HG02763 (cell line): ENCODE measurements around the gene SMAD3.

Experiments used
- ATAC-seq: cut with Tn5 transposase; IDR thresholded peaks from one replicate; pipeline ENCODE4 v1.9.1; 2021; ENCODE audit warnings: mild to moderate bottlenecking, moderate library complexity; ENCODE audit not compliant: unreplicated experiment

SMAD3 gene

GRCh38 chr15:67035886-67036285 lies 29.5 kb upstream of the SMAD3 start:
- ATAC-seq, result no peak

GRCh38 chr15:67036775-67037555 lies 28.4 kb upstream of the SMAD3 start:
- ATAC-seq, result no peak

- ATAC-seq, result no peak
These were observed 27.7 kb upstream of the SMAD3 start for GRCh38 chr15:67037694-67038093.

DNA sequence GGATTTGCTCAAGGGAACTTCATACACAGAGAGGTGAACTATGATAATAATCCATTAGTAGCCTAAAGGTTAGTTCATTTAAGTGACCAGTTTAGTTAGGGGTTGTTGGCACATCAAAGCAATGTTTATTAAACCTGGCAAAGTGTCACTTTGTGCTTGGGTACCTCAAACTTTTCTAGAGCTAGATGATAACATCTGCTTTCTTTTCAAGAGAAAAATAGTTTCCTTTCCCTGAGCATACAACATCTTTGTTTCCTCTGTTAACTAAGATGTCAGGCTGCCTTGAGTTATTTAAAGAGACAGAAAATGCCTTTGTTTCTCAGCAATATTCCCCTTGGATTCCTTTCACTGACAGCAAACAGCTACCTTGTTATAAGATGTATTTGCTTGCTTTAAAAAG lies 26.7 kb upstream of the SMAD3 start:
- ATAC-seq, result no peak

DNA sequence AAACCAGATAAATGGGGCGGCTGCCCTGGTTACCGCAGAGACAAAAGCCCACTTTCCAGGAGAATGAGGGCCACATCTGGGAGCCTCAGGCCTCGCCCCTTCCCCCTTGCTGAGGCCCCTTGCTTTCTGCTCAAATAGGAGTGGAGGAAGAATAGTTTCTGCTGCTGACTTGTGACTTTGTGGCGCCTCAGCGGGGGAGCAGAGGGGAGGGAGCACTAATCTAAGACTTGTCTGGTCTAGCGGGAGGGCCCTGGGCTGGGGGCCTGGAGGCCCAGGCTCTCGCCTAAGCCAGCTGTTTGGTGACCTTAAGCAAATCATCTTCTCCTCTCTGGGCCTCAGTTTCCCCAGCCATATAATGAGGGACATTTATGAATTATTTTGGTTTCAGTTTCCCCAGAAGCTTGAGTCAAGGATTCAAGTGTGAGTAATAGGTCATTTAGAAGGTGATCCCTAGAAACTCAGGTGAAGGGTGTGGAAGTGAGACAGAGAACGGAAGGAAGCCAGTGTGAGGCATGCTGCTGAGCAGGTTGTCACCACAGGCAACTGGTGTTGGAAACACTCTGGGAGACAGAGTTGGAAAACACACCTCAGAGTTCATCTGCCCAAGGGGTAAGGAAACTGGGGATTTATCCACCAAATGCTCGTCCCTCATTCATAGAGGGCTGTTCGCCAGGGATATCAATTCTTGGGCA lies 25.9 kb upstream of the SMAD3 start:
- no peak for ATAC-seq

- ATAC-seq, result no peak
These were observed 25.1 kb upstream of the SMAD3 start for GRCh38 chr15:67040277-67040676.

DNA sequence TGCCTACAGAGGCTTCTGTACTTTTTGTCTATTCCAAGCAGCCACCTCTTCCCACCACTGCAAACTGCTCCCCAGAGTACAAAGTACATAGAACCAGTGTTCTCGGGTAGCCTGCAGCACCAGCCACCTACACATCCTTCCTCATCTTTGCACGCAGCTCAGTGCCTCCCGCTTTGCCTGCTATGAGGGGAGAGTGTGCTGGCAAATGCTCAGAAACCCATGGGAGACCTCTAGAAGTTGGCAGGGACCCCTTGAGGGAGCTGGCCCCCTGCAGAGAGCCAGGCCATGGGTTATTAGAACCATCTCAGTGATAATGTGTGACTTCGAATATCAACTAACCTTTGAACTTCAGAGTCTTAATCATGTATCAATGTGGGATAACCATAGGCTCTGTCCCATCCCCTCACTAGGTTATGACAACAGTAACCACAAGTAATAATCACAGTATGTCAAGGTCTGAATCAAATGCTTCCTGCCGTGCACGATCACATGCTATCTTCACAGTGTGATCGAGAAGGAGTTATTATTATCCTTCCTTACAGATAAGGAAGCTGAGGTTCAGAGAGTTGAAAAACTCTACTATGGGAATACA lies 22.8 kb upstream of the SMAD3 start:
- ATAC-seq, result no peak

DNA sequence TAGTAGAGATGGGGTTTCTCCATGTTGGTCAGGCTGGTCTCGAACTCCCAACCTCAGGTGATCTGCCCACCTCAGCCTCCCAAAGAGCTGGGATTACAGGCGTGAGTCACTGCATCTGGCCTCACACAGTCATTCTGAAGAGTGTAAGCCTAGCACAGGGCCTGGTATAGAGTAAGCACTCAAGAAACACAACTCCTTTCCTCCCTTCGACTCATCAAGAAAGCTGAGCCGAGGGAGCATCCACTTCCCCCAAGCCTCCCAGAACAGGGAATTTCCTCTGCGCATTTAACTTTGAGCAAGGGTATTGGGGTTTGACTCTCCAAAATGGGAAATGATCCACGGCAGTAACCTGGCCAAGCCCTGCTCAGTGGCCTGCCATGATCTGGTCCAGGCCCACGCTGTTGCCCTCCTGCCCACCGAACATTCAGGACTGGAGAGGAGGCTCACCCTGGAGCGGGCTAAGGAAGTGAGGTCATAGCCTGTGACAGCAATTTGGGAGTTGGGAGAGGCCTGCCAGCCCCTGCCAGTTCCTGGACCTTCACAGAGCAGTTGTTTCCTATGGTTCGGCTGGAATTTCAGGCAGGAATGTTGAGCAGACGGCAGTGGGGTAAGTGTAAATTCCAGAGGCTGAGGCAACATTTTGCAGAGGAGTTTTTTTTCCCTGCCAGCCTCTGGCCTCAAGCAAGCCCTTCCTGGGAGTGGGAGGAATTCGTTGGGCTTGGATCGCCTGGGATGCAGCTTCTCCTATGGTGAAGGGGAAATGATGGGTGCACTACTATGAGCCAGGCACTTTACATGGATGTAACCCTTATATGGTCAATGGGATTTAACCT lies 21.2 kb upstream of the SMAD3 start:
- no peak for ATAC-seq

GRCh38 chr15:67047149-67047661 lies 18.2 kb upstream of the SMAD3 start:
- ATAC-seq, result no peak

GRCh38 chr15:67048281-67049279 lies 16.8 kb upstream of the SMAD3 start:
- no peak for ATAC-seq

GRCh38 chr15:67049351-67050044 lies 15.9 kb upstream of the SMAD3 start:
- no peak for ATAC-seq

DNA sequence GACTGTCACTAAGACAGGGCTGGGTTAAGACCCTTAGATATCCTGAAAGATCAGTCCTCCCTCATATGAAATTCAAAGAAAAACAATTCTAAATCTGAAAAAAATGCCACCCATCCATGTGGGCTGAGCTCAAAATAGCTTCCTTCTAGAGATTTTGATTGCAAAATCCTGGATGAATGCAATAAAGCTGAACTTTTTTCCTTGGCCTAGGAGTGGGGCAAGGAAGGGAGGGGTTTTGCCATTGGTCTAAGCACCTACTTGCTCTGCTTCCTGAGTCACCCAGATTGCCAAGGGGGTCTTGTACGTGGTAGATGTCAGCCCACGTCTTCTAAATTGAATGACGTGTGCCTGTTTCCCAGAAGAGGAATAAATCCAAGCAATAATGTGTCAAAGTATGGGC lies 15.3 kb upstream of the SMAD3 start:
- ATAC-seq, result no peak

DNA sequence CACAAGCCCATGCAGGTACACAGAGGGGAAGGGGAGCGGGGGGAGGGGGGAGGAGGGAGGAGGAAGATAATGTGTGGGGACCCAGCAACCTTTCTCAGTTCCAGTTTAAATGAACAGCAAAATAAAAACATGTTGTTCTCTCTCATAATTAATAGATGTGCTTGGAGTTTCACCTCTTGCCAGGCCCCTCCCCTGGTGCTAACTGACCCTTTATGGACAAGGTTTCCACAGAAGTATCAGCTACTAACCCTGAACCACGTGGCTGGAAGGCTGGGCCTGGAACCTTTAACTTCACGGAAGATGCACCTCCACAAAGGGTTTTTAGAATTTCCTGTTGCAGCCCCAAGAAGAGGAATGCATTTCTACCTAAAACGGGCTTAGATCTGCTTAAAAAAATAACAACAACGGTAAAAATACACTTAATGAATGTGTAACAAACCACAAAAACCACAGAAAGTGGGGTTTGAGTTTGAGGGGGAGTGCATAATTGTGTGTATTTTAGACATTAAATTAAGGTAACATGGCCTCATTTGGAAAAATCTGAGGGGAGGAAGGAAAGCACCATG lies 14.8 kb upstream of the SMAD3 start:
- ATAC-seq, result no peak

DNA sequence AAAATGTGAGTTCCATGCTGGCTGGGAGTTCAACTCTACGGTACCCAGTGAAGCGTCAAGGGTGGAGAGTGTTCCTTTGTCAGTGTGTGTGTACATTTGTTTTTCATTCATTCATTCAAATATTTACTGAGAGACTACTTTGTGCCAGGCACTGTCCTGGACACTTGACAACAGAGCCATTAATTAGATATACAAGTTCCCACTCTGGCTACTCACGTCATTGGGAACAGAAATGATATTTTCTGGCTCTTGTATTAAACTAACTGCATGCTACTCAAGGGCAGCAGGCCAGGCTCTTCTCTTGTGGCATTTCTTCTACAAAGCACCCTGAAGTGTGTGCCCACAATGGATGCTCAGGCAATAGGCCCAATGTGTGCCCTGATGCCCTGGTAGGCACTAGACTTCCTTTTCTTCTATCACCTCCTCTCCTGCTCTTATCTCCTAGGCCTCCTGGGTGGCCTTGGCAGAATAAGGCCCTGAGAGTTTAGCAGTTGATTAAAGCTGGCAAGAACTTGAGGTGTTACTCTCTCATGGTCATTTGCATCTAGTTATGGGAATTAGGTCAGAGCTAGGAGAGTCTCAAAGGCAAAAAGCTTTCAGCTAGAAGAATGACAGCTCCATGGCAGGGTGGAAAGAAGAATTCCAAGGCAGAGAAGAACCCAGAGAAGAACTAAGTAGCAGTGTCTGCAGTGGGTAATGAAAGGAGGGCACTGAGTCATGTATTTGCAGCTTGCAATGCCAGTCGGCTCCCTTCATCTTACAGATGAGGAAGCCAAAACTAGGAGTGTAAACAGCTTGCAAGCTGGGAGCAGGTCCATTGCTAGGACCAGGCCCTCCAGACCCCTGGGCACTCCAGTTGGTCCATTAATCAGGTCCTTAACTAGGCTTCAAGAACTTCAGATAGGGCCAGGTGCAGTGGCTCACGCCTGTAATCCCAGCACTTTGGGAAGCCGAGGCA lies 14.0 kb upstream of the SMAD3 start:
- ATAC-seq, result no peak

DNA sequence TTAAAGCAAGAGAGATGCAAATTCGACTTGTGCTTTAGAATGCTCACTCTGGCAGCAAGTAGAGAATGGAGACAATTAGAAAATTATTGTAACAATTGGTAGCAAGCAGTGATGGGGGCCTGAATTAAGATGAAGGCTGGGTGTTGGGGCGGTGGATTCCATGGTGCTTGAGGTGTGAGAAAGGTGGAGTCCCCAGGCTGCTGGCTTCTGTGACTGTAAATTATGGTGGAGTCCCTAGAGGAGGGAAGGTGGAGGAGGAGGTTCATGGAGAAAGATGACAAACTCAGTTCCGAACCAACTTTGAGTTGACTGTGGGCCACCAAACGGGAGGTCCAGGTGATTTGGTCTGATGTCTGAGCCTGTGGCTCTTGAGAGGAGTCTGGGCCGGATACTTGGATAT lies 10.7 kb upstream of the SMAD3 start:
- no peak for ATAC-seq

DNA sequence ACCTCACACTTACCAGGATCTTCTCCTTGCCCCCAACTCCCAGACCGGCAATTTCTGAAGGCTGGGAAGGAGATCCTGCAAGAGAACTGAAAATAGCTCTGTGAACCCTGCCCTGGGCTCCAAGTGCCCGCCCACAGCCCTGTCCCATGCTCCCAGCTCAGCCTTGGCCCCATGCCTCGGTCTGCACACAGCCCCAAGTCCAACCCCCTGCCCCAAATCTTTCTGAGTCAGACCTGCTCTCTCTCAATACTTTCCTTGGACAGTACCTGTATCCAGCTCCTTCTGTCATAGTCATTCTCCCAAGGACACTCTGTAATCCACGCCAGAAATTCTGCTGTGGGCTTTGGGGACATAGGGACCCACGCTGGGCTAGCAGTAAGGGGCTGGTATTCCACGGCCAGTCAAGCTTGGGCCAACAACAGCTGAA lies 6.3 kb upstream of the SMAD3 start:
- ATAC-seq, result no peak

DNA sequence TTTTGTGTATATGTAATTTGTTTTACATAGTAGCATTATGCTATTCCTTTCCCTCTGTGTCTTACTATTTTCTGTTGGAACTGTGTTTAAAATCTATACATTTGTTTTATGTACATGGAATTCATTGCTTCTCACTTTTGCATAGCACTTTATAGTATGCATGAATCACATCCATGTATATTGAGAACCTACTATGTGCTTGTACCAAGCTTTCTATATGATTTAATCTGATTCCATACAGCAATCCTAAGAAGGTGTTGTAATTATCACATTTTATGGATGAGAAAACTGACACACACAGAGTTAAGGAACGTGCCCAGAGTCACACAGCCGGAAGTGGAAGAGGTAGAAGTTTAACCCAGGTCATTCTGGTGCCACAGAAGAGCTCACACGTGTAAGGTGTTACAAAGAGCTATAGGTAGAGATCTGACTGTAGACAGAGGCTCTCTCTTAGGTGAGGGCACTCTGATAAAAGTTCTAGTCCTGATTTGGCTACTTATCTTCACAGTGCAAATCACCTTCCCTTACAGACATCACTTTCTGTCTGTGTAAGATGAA lies 3.5 kb upstream of the SMAD3 start:
- ATAC-seq, result no peak
